HG03469 (cell line): ENCODE results near the gene GALNT18.

Source experiments
- ATAC-seq: cut with Tn5 transposase; IDR thresholded peaks from one replicate; pipeline ENCODE4 v1.9.1; 2021; ENCODE audit warnings: mild to moderate bottlenecking, moderate library complexity, moderate number of reproducible peaks; ENCODE audit not compliant: unreplicated experiment

The GALNT18 gene

GRCh38 chr11:11322101-11322500, 299.7 kb downstream of the GALNT18 start:
- ATAC-seq = no peak

- no peak for ATAC-seq
These were observed 301.0 kb downstream of the GALNT18 start for GRCh38 chr11:11320825-11321224.

- ATAC-seq = no peak
These were observed 302.8 kb downstream of the GALNT18 start for GRCh38 chr11:11318961-11319360.

GRCh38 chr11:11318461-11318860, 303.3 kb downstream of the GALNT18 start:
- ATAC-seq = no peak

GRCh38 chr11:11316651-11317230, 305.1 kb downstream of the GALNT18 start:
- ATAC-seq = no peak

- no peak for ATAC-seq
These were observed 307.7 kb downstream of the GALNT18 start for GRCh38 chr11:11313902-11314692.

GRCh38 chr11:11313426-11313825, 308.4 kb downstream of the GALNT18 start:
- ATAC-seq = no peak

GRCh38 chr11:11312738-11313137, 309.1 kb downstream of the GALNT18 start:
- no peak for ATAC-seq

- ATAC-seq = no peak
These were observed 310.6 kb downstream of the GALNT18 start for GRCh38 chr11:11311169-11311568.

GRCh38 chr11:11309906-11310305, 311.9 kb downstream of the GALNT18 start:
- ATAC-seq = no peak

- no peak for ATAC-seq
These were observed 313.6 kb downstream of the GALNT18 start for GRCh38 chr11:11308249-11308648.

GRCh38 chr11:11306855-11307254, 314.9 kb downstream of the GALNT18 start:
- no peak for ATAC-seq

GRCh38 chr11:11304550-11304949, 317.3 kb downstream of the GALNT18 start:
- ATAC-seq = no peak

- no peak for ATAC-seq
These were observed 319.2 kb downstream of the GALNT18 start for GRCh38 chr11:11302565-11302964.

GRCh38 chr11:11301212-11301611, 320.6 kb downstream of the GALNT18 start:
- no peak for ATAC-seq

- no peak for ATAC-seq
These were observed 324.2 kb downstream of the GALNT18 start for GRCh38 chr11:11297578-11297977.

GRCh38 chr11:11296434-11296833, 325.4 kb downstream of the GALNT18 start:
- no peak for ATAC-seq

GRCh38 chr11:11294551-11294855, 327.3 kb downstream of the GALNT18 start:
- ATAC-seq = no peak

GRCh38 chr11:11293798-11294550, 327.8 kb downstream of the GALNT18 start:
- no peak for ATAC-seq

- ATAC-seq = no peak
These were observed 329.0 kb downstream of the GALNT18 start for GRCh38 chr11:11292839-11293238.

- ATAC-seq = no peak
These were observed 330.5 kb downstream of the GALNT18 start for GRCh38 chr11:11291041-11292015.
